Common myeloid progenitor, CD34-positive (primary cell): ENCODE measurements around the gene IQGAP2.
"Not testable (repeated sequence)": the region's sequence is repeated elsewhere in the genome, so short reads cannot be mapped to it uniquely, and the experiment has no call there.

Source experiments
- CTCF ChIA-PET: fragments of 350-600 bp; sonication (Branson Sonifier 250); formaldehyde crosslinking; loops from one replicate; lab custom pipeline; 2021; ENCODE audit warnings: antibody characterized with exemption; lab: Charles Lee
- POLR2A ChIA-PET: fragments of 350-600 bp; sonication (Branson Sonifier 250); formaldehyde crosslinking; loops from one replicate; lab custom pipeline; 2021; ENCODE audit warnings: antibody characterized with exemption; lab: Charles Lee
- DNase-seq, 3 donors: peaks; one replicate each; pipeline versions ENCODE4 v3.0.0 to v3.0.0-alpha.2; 2013
- H3K27ac ChIP-seq, 2 experiments: 1 replicate in 1 of 2; 2 replicates in 1 of 2; pipeline ENCODE4 v1.7.0; 2013; ENCODE audit warnings: inconsistent platforms in 2 of 2, low read length in 2 of 2, mild to moderate bottlenecking in 2 of 2, low read depth in 1 of 2, moderate library complexity in 1 of 2; ENCODE audit not compliant: severe bottlenecking in 2 of 2, insufficient read depth in 1 of 2, poor library complexity in 1 of 2
- H3K27me3 ChIP-seq, 5 experiments: replicated peaks in 2 of 5; 1 replicate in 3 of 5; 2 replicates in 2 of 5; pipeline versions ENCODE4 v1.6.1 to v1.7.0; 2013; ENCODE audit warnings: low read length in 4 of 5, mild to moderate bottlenecking in 2 of 5, moderate library complexity in 2 of 5, inconsistent platforms in 1 of 5; ENCODE audit not compliant: insufficient read depth in 5 of 5, control insufficient read depth in 4 of 5
- H3K36me3 ChIP-seq, 4 experiments: 1 replicate in 2 of 4; 2 replicates in 2 of 4; pipeline versions ENCODE4 v1.6.1 to v1.7.0; 2013; ENCODE audit warnings: low read length in 3 of 4, control low read depth in 1 of 4, mild to moderate bottlenecking in 1 of 4; ENCODE audit not compliant: control insufficient read depth in 4 of 4, insufficient read depth in 4 of 4
- H3K4me1 ChIP-seq, 4 experiments: 1 replicate in 3 of 4; 2 replicates in 1 of 4; pipeline versions ENCODE4 v1.6.1 to v1.7.1; 2013; ENCODE audit warnings: low read length in 3 of 4, mild to moderate bottlenecking in 3 of 4, control low read depth in 1 of 4, inconsistent platforms in 1 of 4, moderate library complexity in 1 of 4; ENCODE audit not compliant: control insufficient read depth in 4 of 4, insufficient read depth in 4 of 4; ENCODE audit errors: control extremely low read depth in 1 of 4
- H3K4me3 ChIP-seq, 7 experiments: 1 replicate in 4 of 7; 2 replicates in 3 of 7; pipeline versions ENCODE4 v1.5.1 to v1.7.0; 2013; ENCODE audit warnings: mild to moderate bottlenecking in 7 of 7, low read length in 6 of 7, moderate library complexity in 6 of 7, inconsistent platforms in 2 of 7, low read depth in 2 of 7, control low read depth in 1 of 7; ENCODE audit not compliant: insufficient read depth in 4 of 7, control insufficient read depth in 1 of 7; ENCODE audit errors: extremely low read depth in 1 of 7
- H3K9me3 ChIP-seq, 5 experiments: 1 replicate in 4 of 5; 2 replicates in 1 of 5; pipeline versions ENCODE4 v1.6.1 to v1.7.1; 2013; ENCODE audit warnings: low read length in 4 of 5, mild to moderate bottlenecking in 2 of 5, inconsistent platforms in 1 of 5, low read depth in 1 of 5, moderate library complexity in 1 of 5; ENCODE audit not compliant: control insufficient read depth in 4 of 5, insufficient read depth in 2 of 5; ENCODE audit errors: control extremely low read depth in 1 of 5
- WGBS: methylation state at CpG from one replicate; pipeline ENCODE4 v1.1.5; 2013; ENCODE audit not compliant: insufficient coverage; 5-methylcytosine and 5-hydroxymethylcytosine counted together

Gene IQGAP2

GRCh38 chr5:76732405-76733048, 329.4 kb downstream of the IQGAP2 start:
- Histone ChIP-seq H3K36me3 (peaks cover 6 to 47% (median 18%) of the 10 kb centered on the region in 4 experiments), H3K27ac (no peak overlapping the region), H3K27me3 (no peaks in the 10 kb centered on the region), H3K4me1 (peaks cover 6 to 18% (median 11%) of the 10 kb centered on the region in 4 experiments), H3K9me3 (peaks cover 5 to 22% (median 15%) of the 10 kb centered on the region in 5 experiments), H3K4me3 (no peak overlapping the region)
- ChIA-PET POLR2A (no interaction called here), CTCF (interaction anchor here (1.0 kb wide), 1 partner anchor 17 kb away, joined by 3 read pairs; no protein-coding TSS in a partner anchor)
- 96% methylated on average over 12 of the region's 15 CpGs for WGBS
- no peak for DNase-seq

- WGBS, result 88% methylated on average over 13 of the region's 13 CpGs
- peaks cover 6 to 47% (median 17%) of the 10 kb centered on the region in 4 experiments for H3K36me3 ChIP-seq
- ChIA-PET POLR2A (no interaction called here), CTCF (interaction anchor here (1.0 to 1.3 kb wide), 2 partner anchors 15 to 18 kb away, joined by 3 read pairs; no protein-coding TSS in a partner anchor)
- H3K4me3 ChIP-seq, result no peak overlapping the region
- H3K4me1 ChIP-seq, result peaks cover 6 to 22% (median 14%) of the 10 kb centered on the region in 4 experiments
- no peak for DNase-seq
- H3K9me3 ChIP-seq, result peaks cover 5 to 22% (median 15%) of the 10 kb centered on the region in 5 experiments
- no peaks in the 10 kb centered on the region for H3K27me3 ChIP-seq
- H3K27ac ChIP-seq, result no peak overlapping the region
Measured at GRCh38 chr5:76733049-76733417, 329.9 kb downstream of the IQGAP2 start.

GRCh38 chr5:76735762-76736545, 332.9 kb downstream of the IQGAP2 start:
- POLR2A ChIA-PET, result no interaction called here

GRCh38 chr5:76736679-76737556, 333.8 kb downstream of the IQGAP2 start:
- POLR2A ChIA-PET, result no interaction called here

More at GRCh38 chr5:76735762-76736545, 332.9 kb downstream of the IQGAP2 start:
- WGBS, result 57% methylated on average over 1 of the region's 4 CpGs
- H3K9me3 ChIP-seq, result peaks cover 0 to under 1% (median 0%) of the 10 kb centered on the region in 5 experiments
- peak in 1 of 3 donors; percentile 42 for DNase-seq
- no peaks in the 10 kb centered on the region for H3K27me3 ChIP-seq
- H3K4me3 ChIP-seq, result no peak overlapping the region
- H3K36me3 ChIP-seq, result peaks cover 5 to 29% (median 14%) of the 10 kb centered on the region in 4 experiments
- H3K27ac ChIP-seq, result peak overlapping the region; percentile 29 to 56
- CTCF ChIA-PET, result interaction anchor here (0.8 to 1.7 kb wide), 6 partner anchors 9 to 39 kb away, joined by 3 to 6 read pairs (median 3); no protein-coding TSS in a partner anchor
- H3K4me1 ChIP-seq, result peaks cover 17 to 35% (median 22%) of the 10 kb centered on the region in 4 experiments

GRCh38 chr5:76737846-76738245, 334.8 kb downstream of the IQGAP2 start:
- CTCF ChIA-PET, result interaction anchor here (0.9 to 4.9 kb wide), 9 partner anchors 8 to 24 kb away, joined by 3 to 18 read pairs (median 6); no protein-coding TSS in a partner anchor
- no peak for DNase-seq

More at GRCh38 chr5:76736679-76737556, 333.8 kb downstream of the IQGAP2 start:
- H3K4me3 ChIP-seq, result no peak overlapping the region
- H3K27ac ChIP-seq, result peak overlapping the region in 1 of 2 experiments; percentile 56
- CTCF ChIA-PET, result interaction anchor here (0.9 to 4.9 kb wide), 10 partner anchors 7 to 37 kb away, joined by 3 to 18 read pairs (median 5); no protein-coding TSS in a partner anchor
- H3K4me1 ChIP-seq, result peaks cover 17 to 35% (median 22%) of the 10 kb centered on the region in 4 experiments
- H3K27me3 ChIP-seq, result no peaks in the 10 kb centered on the region
- WGBS, result 70% methylated on average over 6 of the region's 6 CpGs
- peak in 2 of 3 donors; percentile 59 to 75 for DNase-seq
- peaks cover 3 to 25% (median 13%) of the 10 kb centered on the region in 4 experiments for H3K36me3 ChIP-seq
- no peaks in the 10 kb centered on the region for H3K9me3 ChIP-seq

GRCh38 chr5:76741506-76741905, 338.4 kb downstream of the IQGAP2 start:
- H3K27ac ChIP-seq, POLR2A ChIA-PET, H3K4me3 ChIP-seq, DNase-seq, H3K9me3 ChIP-seq, H3K27me3 ChIP-seq, H3K36me3 ChIP-seq: not testable (repeated sequence)
- peaks cover 10 to 27% (median 21%) of the 10 kb centered on the region in 4 experiments for H3K4me1 ChIP-seq
- no CpG with 5 or more reads among the region's 4 CpGs for WGBS
- CTCF ChIA-PET, result interaction anchor here (1.0 to 2.6 kb wide), 3 partner anchors 16 to 27 kb away, joined by 3 to 8 read pairs (median 4); no protein-coding TSS in a partner anchor

More at GRCh38 chr5:76737846-76738245, 334.8 kb downstream of the IQGAP2 start:
- H3K4me3 ChIP-seq, result no peak overlapping the region
- H3K4me1 ChIP-seq, result peaks cover 17 to 35% (median 22%) of the 10 kb centered on the region in 4 experiments
- H3K27ac ChIP-seq, result peak overlapping the region; percentile 79 to 89
- WGBS, result 96% methylated on average over 3 of the region's 5 CpGs
- peaks cover 0 to 18% (median 9%) of the 10 kb centered on the region in 4 experiments for H3K36me3 ChIP-seq
- no peaks in the 10 kb centered on the region for H3K9me3 ChIP-seq
- POLR2A ChIA-PET, result no interaction called here
- H3K27me3 ChIP-seq, result no peaks in the 10 kb centered on the region
